Measurements from ENCODE around the gene ENC1.

The ENC1 gene

GRCh38 chr5:74653991-74654390 is 13.5 kb upstream of the ENC1 start:
- no peak overlapping the region for H3K4me3 ChIP-seq (ENCODE audit: low read depth, low read length)
- TF ChIP-seq CTCF (IDR thresholded peaks at IDR 0.05; ENCODE audit: low read depth, low read length) = no peak

GRCh38 chr5:74652576-74652975 is 12.0 kb upstream of the ENC1 start:
- no peak overlapping the region for H3K4me3 ChIP-seq (ENCODE audit: low read depth, low read length)
- TF ChIP-seq CTCF (IDR thresholded peaks at IDR 0.05; ENCODE audit: low read depth, low read length) = no peak

- no peak overlapping the region for H3K4me3 ChIP-seq (ENCODE audit: low read depth, low read length)
- no peak for TF ChIP-seq CTCF (IDR thresholded peaks at IDR 0.05; ENCODE audit: low read depth, low read length)
These were observed 11.2 kb upstream of the ENC1 start for GRCh38 chr5:74651710-74652109.

GRCh38 chr5:74649421-74649973 is 9.0 kb upstream of the ENC1 start:
- no peak for TF ChIP-seq CTCF (IDR thresholded peaks at IDR 0.05; ENCODE audit: low read depth, low read length)
- H3K4me3 ChIP-seq (ENCODE audit: low read depth, low read length) = no peak overlapping the region

GRCh38 chr5:74648835-74649293 is 8.3 kb upstream of the ENC1 start:
- TF ChIP-seq CTCF (IDR thresholded peaks at IDR 0.05; ENCODE audit: low read depth, low read length) = peak; percentile 21
- H3K4me3 ChIP-seq (ENCODE audit: low read depth, low read length) = no peak overlapping the region

GRCh38 chr5:74647096-74647495 is 6.6 kb upstream of the ENC1 start:
- no peak for TF ChIP-seq CTCF (IDR thresholded peaks at IDR 0.05; ENCODE audit: low read depth, low read length)
- no peak overlapping the region for H3K4me3 ChIP-seq (ENCODE audit: low read depth, low read length)

GRCh38 chr5:74643111-74643562 is 2.6 kb upstream of the ENC1 start:
- no peak for TF ChIP-seq CTCF (IDR thresholded peaks at IDR 0.05; ENCODE audit: low read depth, low read length)
- H3K4me3 ChIP-seq (ENCODE audit: low read depth, low read length) = no peak overlapping the region

Measured in WI38 (cell line).